Measurements from ENCODE around the gene HCN1. TPM values are rescaled to one million over a fixed set of nuclear protein-coding genes. Genes with fewer than 3 reads are reported as not detected.
"Not testable (repeated sequence)": the region's sequence is repeated elsewhere in the genome, so short reads cannot be mapped to it uniquely, and the experiment has no call there.

Gene HCN1
- total RNA-seq, 1 donor from 2014 or later, result not detected

GRCh38 chr5:45512521-45512920, 183.7 kb downstream of the HCN1 start:
- Histone ChIP-seq H3K36me3 (ENCODE audit: control insufficient read depth, insufficient read depth, low read length) (no peaks in the 10 kb centered on the region), H3K4me3 (ENCODE audit: low read depth, low read length) (no peak overlapping the region), H3K27me3 (ENCODE audit: control insufficient read depth, insufficient read depth, low read length) (no peaks in the 10 kb centered on the region)
- TF ChIP-seq CTCF (IDR thresholded peaks at IDR 0.05; ENCODE audit: insufficient read depth, low read length, poor library complexity, severe bottlenecking), result no peak
- DNase-seq (ENCODE audit: low read depth), result no peak

GRCh38 chr5:45509371-45509770, 186.8 kb downstream of the HCN1 start:
- Histone ChIP-seq H3K27me3 (ENCODE audit: control insufficient read depth, insufficient read depth, low read length) (no peaks in the 10 kb centered on the region), H3K36me3 (ENCODE audit: control insufficient read depth, insufficient read depth, low read length) (no peaks in the 10 kb centered on the region), H3K4me3 (ENCODE audit: low read depth, low read length) (no peak overlapping the region)
- no peak for TF ChIP-seq CTCF (IDR thresholded peaks at IDR 0.05; ENCODE audit: insufficient read depth, low read length, poor library complexity, severe bottlenecking)
- no peak for DNase-seq (ENCODE audit: low read depth)

- TF ChIP-seq CTCF (IDR thresholded peaks at IDR 0.05; ENCODE audit: insufficient read depth, low read length, poor library complexity, severe bottlenecking), result no peak
- Histone ChIP-seq H3K36me3 (ENCODE audit: control insufficient read depth, insufficient read depth, low read length) (no peaks in the 10 kb centered on the region), H3K27me3 (ENCODE audit: control insufficient read depth, insufficient read depth, low read length) (no peaks in the 10 kb centered on the region), H3K4me3 (ENCODE audit: low read depth, low read length) (no peak overlapping the region)
- DNase-seq (ENCODE audit: low read depth), result no peak
Measured at GRCh38 chr5:45508135-45508534, 188.0 kb downstream of the HCN1 start.

- Histone ChIP-seq H3K4me3 (ENCODE audit: low read depth, low read length) (no peak overlapping the region), H3K27me3 (ENCODE audit: control insufficient read depth, insufficient read depth, low read length) (no peaks in the 10 kb centered on the region), H3K36me3 (ENCODE audit: control insufficient read depth, insufficient read depth, low read length) (no peaks in the 10 kb centered on the region)
- no peak for DNase-seq (ENCODE audit: low read depth)
- TF ChIP-seq CTCF (IDR thresholded peaks at IDR 0.05; ENCODE audit: insufficient read depth, low read length, poor library complexity, severe bottlenecking), result no peak
Measured at GRCh38 chr5:45507178-45507577, 189.0 kb downstream of the HCN1 start.

- not testable (repeated sequence) for H3K4me3 ChIP-seq (ENCODE audit: low read depth, low read length); H3K27me3 ChIP-seq (ENCODE audit: control insufficient read depth, insufficient read depth, low read length); DNase-seq (ENCODE audit: low read depth); H3K36me3 ChIP-seq (ENCODE audit: control insufficient read depth, insufficient read depth, low read length)
Measured at GRCh38 chr5:45499006-45499405, 197.2 kb downstream of the HCN1 start.

GRCh38 chr5:45491368-45491767, 204.8 kb downstream of the HCN1 start:
- DNase-seq (ENCODE audit: low read depth), result no peak
- Histone ChIP-seq H3K36me3 (ENCODE audit: control insufficient read depth, insufficient read depth, low read length) (no peaks in the 10 kb centered on the region), H3K27me3 (ENCODE audit: control insufficient read depth, insufficient read depth, low read length) (no peaks in the 10 kb centered on the region), H3K4me3 (ENCODE audit: low read depth, low read length) (no peak overlapping the region)
- TF ChIP-seq CTCF (IDR thresholded peaks at IDR 0.05; ENCODE audit: insufficient read depth, low read length, poor library complexity, severe bottlenecking), result no peak

Data from kidney epithelial cell (primary cell).